Stimulated activated CD4-positive, alpha-beta T cell treated with anti-CD3 and anti-CD28 coated beads, Interleukin-4, amount 100 ng/mL, for 48 hours (primary cell): ENCODE data around the gene SNX8.
"Not testable (repeated sequence)": the region's sequence is repeated elsewhere in the genome, so short reads cannot be mapped to it uniquely, and the experiment has no call there.

Experiments used
- DNase-seq, 2 donors: peaks; one replicate each; pipeline ENCODE4 v3.0.0-alpha.2; 2020; ENCODE audit warnings: low read depth in 2 of 2

SNX8 gene, protein sequence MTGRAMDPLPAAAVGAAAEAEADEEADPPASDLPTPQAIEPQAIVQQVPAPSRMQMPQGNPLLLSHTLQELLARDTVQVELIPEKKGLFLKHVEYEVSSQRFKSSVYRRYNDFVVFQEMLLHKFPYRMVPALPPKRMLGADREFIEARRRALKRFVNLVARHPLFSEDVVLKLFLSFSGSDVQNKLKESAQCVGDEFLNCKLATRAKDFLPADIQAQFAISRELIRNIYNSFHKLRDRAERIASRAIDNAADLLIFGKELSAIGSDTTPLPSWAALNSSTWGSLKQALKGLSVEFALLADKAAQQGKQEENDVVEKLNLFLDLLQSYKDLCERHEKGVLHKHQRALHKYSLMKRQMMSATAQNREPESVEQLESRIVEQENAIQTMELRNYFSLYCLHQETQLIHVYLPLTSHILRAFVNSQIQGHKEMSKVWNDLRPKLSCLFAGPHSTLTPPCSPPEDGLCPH

DNA sequence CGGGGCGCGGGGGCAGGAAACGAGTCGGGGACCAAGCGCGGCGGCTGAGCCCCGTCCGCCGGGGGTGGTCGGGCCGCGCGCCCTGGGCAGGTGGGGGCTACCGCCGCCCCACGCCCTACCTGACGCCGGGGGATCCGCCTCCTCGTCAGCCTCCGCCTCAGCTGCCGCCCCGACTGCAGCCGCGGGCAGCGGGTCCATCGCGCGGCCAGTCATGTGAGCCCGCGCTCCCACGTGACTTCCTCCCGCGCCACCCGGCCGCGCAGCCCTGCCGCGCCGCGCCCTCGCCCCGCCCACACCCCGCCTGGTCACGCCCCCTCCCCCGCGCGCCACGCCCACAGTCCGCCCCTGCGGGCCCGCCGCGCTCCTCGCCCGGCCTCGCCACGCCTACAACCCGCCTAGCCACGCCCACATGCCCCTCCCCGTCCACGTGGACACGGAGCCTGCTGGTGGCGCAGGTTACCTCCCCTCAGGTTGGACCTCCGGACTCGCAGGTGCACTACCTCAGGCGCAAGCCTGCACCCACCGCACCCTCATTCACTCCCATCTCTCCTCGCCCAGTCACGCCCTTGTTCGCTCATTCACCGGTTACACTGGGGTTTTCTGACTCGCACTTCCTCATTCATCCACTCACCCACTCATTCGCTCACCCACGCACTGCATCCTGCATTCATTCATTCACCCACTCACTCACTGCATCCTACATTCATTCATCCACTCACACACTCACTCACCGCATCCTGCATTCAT, at the start of gene SNX8:
SNX8 (minus strand) TSS at position 233 of the 747 bp plus-strand sequence; CDS start at position 213, 20 bp downstream.
- DNase-seq = peak; percentile 90 to 99

DNA sequence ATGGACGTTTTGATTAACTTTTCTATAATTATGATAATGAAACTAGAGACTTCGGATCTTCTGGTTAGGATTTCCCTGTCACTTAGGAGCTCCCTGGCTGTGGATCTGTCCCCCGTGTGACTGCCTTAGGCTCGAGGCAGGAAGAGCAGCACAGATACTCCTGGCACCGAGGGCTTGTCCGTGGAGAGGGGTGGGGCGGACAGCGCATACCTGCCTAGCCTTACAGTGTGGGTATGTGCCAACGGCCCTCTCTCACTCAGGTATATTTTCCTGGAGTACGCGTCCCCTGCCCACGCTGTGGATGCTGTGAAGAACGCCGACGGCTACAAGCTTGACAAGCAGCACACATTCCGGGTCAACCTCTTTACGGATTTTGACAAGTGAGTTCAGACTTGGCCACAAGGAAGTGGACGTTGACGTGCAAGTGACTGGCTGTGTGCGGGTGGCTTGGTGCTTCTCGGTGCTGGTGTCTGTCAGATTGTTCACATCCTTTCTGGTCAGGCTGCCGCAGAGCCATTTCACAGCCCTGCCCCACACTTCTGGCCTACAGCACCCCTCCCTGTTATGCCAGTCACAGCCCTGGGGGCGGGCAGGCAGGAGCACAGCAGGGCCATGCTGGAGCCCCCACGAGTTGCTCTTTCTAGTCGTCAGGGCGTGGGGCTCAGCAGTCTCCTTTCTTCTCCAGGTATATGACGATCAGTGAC, 48.3 kb upstream of the SNX8 start:
- no peak for DNase-seq

DNA sequence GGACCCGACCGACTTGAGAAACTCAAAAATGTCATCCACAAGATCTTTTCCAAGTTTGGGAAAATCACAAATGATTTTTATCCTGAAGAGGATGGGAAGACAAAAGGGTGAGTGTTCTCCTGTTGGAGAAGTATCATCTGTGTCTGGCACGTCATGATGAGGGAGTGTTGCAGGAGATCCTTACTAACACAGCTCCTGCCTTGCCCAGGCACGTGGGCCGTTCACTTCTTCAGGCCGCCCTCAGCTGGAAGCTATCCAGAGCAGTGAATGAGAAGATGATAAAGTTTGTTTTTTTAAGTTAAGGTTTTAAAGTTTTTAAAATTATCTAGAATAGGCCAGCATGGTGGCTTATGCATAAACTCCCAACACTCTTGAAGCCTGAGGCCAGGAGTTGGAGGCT, 46.6 kb upstream of the SNX8 start:
- DNase-seq = no peak

DNA sequence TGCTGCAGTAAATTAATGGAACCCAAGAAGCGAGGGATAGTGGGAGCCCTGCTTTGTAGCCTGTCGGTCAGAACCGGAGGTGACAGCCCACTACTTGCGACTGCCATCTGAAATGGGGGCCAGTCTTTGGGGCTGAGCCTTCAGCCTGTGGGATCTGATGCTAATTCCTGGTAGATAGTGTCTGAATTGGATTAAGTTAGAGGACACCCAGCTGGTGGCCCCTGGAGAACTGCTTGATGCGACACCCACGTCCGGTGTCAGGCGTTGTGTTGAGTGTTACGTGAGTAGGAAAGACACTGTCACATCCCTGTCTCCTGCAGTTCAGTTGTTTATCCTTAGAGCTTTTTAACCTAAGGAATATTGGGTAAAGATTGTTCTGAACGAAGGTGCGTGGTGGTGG, 45.4 kb upstream of the SNX8 start:
- DNase-seq = no peak

DNA sequence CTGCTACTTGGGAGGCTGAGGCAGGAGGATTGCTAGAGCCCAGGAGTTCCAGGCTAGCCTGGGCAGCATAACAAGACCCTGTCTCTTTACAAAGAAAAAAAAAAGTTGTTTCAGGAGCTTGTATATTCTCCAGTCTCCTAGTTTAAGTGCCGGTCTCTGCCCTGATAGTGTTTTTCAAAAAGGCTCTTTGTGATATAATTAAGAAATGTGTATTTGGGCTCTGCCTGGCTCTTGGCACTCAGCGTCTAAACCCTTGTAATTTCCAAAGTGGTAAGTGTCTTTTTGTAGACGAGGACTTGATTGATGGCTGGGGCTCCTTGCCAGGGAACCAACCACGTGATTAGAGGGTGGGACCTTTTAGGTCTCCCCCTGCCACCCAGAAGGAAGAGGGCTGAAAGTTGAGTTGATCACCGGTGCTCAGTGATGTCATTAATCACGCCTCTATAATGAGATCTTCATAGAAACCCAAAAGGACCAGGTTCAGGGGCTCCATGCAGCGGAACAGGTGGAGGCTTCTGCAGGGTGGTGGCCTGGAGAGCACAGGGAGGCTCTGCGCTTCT, 44.8 kb upstream of the SNX8 start:
- DNase-seq = no peak

DNA sequence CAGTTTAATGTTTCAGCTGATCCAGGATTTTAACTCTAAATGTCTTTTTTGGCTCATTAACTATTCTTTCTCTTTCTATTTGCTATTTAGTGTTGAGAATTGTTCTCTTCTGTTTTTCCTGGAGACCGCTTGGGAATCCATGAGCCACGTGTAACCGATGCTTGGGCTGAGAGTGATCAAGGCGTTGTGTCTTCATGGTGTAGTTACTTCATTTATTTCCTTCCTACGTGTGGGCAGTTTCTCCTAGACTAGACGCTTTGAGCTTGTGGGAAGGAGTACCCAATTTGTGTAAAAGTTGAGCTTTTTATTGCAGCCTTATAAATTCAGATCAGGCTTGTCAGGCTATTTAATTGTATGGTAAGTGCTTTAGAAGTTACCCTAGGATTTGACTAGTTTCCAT, 43.3 kb upstream of the SNX8 start:
- no peak for DNase-seq

DNA sequence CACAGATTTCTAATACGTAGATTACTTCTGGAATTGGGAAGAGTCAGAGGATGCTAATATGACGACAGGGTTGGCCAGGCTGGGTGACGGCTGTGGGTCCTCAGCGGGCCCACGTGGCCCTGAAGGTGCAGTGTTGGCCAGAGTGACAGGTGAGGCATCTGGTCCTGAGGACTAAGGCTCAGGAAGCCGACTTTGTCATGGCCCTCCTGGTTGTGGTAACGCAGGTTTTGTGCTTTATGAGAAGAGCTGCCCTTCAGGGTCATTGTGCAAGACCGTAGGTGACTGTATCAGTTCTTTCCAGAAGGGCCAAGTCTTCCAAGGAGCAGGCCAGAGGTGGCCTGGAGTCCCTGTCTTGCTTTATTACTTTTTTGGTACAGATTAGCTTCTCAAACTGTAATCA, 42.9 kb upstream of the SNX8 start:
- no peak for DNase-seq

DNA sequence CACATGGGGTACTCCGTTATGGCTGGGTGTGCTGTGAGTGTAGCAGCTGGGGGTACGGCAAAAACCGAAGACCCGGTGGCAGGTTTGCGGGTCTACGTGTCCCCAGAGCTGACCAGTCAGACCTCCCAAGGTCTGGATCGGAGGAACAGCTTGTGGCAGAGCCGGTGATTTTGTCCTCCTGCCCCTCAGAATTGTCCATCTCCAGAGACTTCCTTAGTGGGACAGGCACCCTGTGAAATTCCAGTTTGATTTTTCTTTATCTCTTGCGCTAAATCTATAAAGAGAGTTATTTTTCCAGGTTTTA, 41.4 kb upstream of the SNX8 start:
- DNase-seq = no peak

DNA sequence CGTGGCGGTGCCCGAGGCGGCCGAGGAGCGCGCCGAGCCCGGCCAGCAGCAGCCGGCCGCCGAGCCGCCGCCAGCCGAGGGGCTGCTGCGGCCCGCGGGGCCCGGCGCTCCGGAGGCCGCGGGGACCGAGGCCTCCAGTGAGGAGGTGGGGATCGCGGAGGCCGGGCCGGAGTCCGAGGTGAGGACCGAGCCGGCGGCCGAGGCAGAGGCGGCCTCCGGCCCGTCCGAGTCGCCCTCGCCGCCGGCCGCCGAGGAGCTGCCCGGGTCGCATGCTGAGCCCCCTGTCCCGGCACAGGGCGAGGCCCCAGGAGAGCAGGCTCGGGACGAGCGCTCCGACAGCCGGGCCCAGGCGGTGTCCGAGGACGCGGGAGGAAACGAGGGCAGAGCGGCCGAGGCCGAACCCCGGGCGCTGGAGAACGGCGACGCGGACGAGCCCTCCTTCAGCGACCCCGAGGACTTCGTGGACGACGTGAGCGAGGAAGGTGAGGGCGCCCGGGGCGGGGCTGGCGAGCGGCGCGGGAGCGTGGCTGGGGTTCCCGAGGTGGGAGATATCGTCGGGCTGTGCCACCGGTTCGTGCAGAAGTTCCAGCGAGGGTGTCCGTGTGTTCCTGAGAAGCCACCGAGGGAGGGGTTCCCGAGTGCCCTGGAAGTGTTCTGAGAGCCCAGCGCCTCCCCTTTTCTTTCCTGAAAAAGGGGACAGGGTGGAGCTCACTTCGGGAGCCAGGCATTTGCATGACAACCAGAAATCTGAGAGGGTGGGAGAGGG, 40.9 kb upstream of the SNX8 start:
- peak; percentile 10 to 21 for DNase-seq

DNA sequence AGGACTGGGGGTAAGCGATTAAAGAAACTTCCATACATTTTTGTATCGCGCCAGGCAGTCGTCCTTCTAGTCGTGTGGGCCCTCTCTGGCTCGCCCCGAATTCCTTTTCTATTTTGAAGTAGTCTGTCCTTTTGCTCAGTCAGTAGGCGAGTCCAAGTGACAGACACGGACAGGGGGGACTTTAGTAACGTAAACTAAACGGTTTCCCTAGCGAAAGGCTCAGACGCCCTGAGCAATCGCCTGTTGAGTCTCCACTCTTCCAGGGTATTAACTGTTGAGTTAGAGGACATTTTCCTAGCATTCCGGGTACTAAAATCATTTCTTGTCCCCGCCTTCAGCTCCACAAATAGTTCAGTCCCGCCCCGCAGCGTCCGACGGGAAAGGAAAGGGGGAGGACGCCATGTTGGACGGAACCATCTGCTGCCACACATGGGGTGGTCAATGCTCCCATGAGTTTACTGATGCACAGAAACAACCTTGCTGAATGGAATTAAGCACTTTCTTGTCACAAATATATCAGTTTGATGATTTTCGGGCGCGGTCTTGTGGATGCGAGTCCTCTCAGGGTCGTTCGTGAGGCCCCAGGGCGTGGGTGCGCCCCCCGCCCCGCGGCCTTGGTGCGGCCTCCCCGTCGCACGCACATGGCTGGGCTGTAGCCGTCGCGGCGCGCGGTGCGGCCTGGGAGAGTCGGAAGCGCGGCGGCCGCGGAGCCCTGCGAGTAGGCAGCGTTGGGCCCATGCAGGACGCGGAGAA, 40.1 kb upstream of the SNX8 start, which contains the start of gene EIF3B:
EIF3B (plus strand) TSS at position 642 of the 753 bp plus-strand sequence; CDS start at position 737, 95 bp downstream.
- DNase-seq = peak; percentile 82 to 84

DNA sequence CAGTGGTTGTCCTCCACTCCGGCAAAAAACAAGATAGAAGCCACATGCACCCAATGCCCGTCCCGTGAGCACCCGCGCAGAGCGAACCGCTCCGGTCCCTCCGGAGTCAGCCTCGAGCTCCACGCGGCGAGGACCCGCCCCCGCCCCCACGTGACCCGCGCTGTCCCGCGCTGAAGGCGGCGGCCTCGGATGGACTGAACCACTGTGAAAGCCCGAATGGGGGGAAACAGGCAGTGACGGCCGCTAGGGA, 39.6 kb upstream of the SNX8 start:
- peak; percentile 88 to 89 for DNase-seq

DNA sequence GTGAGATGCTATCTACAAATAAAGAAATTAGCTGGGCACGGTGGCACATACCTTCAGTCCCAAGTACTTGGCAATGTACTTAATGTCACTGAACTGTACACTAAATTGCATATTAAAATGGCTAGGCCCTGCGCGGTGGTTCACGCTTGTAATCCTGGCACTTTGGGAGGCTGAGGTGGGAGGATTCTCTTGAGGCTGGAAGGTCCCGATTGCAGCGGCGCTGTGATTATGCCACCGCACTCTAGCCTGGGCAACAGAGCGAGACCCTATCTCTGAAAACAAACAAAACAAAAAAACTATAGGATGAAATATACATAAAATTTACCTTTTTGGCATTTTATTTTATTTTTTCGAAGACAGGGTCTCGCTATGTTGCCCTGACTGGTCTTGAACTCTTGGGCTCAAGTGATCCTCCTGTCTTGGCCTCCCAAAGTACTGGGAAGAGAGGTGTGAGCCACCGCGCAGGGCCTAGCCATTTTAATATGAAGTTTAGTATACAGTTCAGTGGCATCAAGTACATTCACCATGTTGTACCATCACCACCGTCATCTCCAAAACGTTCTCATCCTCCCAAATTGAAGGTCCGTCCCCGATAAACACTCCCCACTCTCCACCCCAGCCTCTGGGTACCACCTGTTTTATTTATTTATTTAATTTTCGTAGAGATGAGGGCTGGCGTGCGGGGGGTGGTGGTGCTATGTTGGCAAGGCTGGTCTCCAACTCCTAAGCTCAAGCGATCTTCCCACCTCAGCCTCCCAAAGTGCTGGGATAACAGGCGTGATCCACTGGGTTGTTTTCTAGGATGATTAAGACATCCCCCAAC, 39.1 kb upstream of the SNX8 start:
- peak in 1 of 2 donors; percentile 21 for DNase-seq

DNA sequence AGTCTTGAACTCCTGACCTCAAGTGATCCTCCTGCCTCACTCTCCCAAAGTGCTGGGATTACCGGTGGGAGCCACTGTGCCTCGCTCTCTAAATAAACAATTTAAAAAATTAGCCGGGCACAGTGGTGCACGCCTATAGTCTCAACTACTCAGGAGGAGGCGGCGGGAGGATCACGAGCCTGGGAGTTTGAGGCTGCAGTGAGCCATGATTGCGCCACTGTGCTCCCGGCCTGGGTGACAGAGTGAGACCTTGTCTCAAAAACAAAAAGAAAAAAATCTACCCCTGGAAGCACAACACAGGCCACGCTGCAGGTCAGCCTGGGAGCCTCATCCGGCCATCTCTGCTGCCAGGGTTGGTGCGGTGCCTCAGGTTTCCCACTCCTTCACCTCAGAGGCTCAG, 36.6 kb upstream of the SNX8 start:
- DNase-seq = no peak

DNA sequence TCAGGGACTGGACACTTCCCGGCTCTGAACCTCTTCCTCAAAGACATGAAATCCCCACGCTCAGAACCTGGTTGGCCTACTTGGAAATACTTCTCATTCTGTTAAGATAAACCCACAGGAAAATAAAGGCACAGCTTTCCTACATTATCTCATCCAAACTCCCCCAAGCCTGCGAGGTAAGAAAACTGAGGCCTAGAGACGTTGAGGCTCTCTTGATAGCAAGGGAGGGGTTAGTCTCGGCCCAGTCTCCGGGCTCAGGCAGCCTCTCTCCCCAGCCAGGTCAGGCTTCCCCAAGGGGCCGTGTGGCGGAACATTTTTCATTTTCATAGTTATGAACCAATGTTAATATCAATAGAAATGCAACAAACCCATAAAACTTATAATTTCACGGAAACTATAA, 35.8 kb upstream of the SNX8 start:
- DNase-seq = no peak

DNA sequence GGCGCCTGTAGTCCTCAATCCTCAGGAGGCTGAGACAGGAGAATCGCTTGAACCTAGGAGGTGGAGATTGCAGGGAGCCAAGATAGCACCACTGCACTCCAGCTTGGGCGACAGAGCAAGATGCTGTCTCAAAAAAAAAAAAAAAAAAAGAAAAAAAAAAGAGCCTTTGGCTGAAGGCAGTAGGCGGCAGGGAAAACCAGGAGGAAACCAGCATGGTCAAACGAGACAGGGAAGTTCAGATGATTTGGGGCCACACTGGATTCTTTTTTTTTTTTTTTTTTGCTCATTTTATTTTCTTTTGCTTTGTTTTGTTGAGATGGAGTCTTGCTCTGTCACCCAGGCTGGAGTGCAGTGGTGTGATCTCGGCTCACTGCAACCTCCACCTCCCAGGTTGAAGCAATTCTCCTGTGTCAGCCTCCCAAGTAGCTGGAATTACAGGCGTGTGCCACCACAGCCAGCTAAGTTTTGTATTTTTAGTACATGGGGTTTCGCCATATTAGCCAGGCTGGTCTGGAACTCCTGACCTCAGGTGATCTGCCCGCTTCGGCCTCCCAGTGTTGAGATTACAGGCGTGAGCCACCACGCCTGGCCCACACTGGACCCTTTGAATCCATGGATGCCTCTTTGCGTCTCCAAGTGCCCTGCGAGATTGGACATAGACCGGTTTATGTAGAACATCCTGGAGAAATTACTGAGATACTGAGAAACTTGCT, 33.3 kb upstream of the SNX8 start:
- DNase-seq = not testable (repeated sequence)

DNA sequence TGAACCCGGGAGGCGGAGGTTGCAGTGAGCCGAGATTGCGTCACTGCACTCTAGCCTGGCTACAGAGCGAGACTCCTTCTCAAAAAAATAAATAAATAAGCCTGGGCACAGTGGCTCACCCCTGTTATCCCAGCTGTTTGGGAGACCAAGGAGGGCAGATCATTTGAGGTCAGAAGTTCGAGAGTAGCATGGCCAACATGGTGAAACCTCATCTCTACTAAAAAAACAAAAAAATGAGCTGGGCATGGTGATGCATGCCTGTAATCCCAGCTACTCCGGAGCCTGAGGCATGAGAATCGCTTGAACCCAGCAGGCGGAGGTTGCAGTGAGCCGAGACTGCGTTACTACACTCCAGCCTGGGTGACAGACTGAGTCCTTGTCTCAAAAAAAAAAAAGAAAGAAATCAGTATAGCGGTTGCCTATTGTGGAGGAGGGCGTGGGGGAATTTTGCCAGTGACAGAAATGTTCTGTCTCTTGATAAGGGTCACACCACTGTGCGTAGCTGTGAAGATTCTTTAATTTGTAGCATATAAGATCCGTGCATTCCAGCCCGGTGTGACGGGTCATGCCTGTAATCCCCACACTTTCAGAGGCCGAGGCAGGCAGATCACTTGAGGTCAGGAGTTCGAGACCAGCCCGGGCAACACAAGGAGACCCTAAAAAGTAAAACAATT, 22.5 kb upstream of the SNX8 start:
- DNase-seq = no peak

DNA sequence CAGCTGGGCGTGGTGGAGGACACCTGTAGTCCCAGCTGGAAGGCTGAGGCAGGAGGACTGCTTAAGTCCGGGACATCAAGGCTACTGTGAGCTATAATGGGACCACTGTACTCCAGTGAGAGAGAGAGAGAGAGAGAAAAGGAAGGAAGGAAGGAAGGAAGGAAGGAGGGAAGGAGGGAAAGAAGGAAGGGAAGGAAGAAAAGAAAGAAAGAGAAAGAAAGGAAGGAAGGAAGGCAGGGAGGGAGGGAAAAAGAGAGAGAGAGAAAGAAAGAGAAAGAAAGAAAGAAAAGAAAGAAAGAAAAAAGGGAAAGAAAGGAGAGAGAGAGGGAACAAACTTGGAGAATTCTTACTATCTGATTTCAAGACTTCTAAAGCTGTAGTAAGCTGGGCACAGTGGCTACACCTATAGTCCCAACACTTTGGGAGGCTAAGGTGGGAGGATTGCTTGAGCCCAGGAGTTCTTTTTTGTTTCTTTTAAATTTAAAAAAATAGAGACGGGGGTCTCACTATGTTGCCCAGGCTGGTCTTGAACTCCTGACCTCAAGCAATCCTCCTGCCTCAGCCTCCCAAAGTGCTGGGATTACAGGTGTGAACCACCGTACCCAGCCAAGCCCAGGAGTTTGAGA, 18.5 kb upstream of the SNX8 start:
- DNase-seq = not testable (repeated sequence)

DNA sequence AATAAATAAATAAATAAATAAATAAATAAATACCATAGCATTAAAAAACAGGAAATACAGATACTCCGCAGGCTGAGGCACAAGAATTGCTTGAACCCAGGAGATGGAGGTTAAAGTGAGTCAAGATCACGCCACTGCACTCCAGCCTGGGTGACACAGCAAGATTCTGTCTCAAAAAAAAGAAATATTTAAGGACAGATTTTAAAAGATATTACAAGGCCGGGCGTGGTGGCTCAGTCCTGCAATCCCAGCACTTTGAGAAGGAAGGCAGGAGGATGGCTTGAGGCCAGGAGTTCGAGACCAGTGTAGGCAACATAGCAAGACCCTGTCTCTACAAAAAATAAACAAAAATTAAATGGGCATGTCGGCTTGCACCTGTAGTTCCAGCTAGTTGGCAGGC, 17.5 kb upstream of the SNX8 start:
- no peak for DNase-seq
